A549 (cell line): ENCODE data around the gene CTNND2.

ENCODE experiments used
- POLR2A ChIP-seq: IDR thresholded peaks from 2 replicates; pipeline ENCODE4 v1.6.1; 2012; ENCODE audit warnings: mild to moderate bottlenecking, low read length
- TF ChIP-seq, protein P1 (sequence below): IDR thresholded peaks from 2 replicates; pipeline ENCODE4 v1.6.1; 2012

DNA sequence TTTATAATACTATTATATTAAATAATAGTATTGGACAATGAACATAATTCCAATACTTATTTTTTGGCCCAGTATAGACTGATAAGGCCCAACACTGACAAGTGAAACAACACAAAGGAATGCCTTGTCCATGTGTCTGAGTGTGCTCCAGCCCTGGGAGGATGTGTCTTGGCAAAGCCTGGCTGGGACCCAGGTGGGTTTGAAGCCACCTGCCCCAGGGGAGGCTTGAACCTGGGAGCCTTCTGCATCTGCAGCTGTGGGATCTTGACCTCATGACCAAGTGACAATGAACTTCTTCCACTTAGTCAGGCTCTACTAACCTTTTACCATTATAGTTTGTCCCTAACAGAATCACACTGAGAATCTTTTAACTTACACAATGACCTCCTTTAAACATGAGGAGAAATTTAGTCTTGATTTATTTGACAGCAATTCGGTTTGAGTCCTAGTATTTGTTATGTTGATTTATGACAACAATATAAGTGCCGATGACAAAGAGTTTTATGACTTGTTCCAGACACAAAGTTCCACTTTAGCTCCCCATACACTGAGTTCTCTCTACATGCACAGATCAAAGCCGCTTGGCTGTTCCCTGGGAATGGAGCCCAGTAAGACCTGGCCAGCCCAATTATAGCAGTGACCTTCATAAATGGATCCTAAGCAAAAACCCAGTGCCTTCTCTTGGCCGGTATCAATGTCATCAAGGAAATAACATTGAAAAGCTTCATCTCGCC lies 294.5 kb downstream of the CTNND2 start:
- no peak for TF ChIP-seq POLR2A
- TF ChIP-seq, protein P1, sequence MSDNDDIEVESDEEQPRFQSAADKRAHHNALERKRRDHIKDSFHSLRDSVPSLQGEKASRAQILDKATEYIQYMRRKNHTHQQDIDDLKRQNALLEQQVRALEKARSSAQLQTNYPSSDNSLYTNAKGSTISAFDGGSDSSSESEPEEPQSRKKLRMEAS: no peak
